GM12878 (cell line): ENCODE results near the gene DHRS1. TPM values are rescaled to one million over a fixed set of nuclear protein-coding genes. Genes with fewer than 3 reads are reported as not detected.

ENCODE experiments used
- ATAC-seq: fragments of 200-7000 bp; cut with Tn5 transposase; 3 replicates; pipeline ENCODE4 v1.9.1; 2020; ENCODE audit warnings: mild to moderate bottlenecking, moderate library complexity
- BruUV-seq: library from RNA; stranded (reverse); fragments of 400-500 nt; replicated peaks from 2 replicates; lab custom pipeline; 2021; lab: Mats Ljungman, UMichigan
- CTCF ChIA-PET: fragments of 300-600 bp; sonication (Branson Sonifier 250); formaldehyde crosslinking; extraction: SDS; loops from one replicate; lab custom pipeline; 2021; ENCODE audit warnings: inconsistent platforms; lab: Yijun Ruan, JAX
- POLR2A ChIA-PET: fragments of 350-600 bp; formaldehyde crosslinking; extraction: SDS; loops from one replicate; lab custom pipeline; 2021; ENCODE audit warnings: inconsistent platforms; lab: Charles Lee
- RAD21 ChIA-PET: fragments of 300-600 bp; sonication (Branson Sonifier 250); formaldehyde crosslinking; loops from one replicate; lab custom pipeline; 2023; ENCODE audit warnings: antibody characterized with exemption; ENCODE audit not compliant: unreplicated experiment; lab: Charles Lee
- SMC1A ChIA-PET: fragments of 300-600 bp; sonication (Branson Sonifier 250); formaldehyde crosslinking; loops from one replicate; lab custom pipeline; 2023; ENCODE audit not compliant: unreplicated experiment, uncharacterized antibody; lab: Charles Lee
- DNase-seq: peaks from one replicate; pipeline ENCODE4 v3.0.0-alpha.2; 2011; ENCODE audit warnings: low read depth, low spot score
- FAIRE-seq: peaks from 3 replicates; lab custom pipeline; 2011; peaks lifted over from hg19 to GRCh38; lab: Jason Lieb, UNC
- H2AFZ ChIP-seq: 2 replicates; pipeline ENCODE4 v1.6.0; 2011; ENCODE audit warnings: low read depth, low read length, control low read depth; ENCODE audit not compliant: control insufficient read depth
- H3K27ac ChIP-seq: 2 replicates; pipeline ENCODE4 v1.5.1; 2011; ENCODE audit warnings: control low read depth; ENCODE audit not compliant: control insufficient read depth, insufficient read depth
- H3K27me3 ChIP-seq, 2 experiments: replicated peaks in 1 of 2; 2 replicates each; pipeline versions ENCODE4 v1.6.0 to v1.6.1; 2011; ENCODE audit warnings: low read length in 1 of 2; ENCODE audit not compliant: control insufficient read depth in 2 of 2, insufficient read depth in 2 of 2
- H3K36me3 ChIP-seq, 2 experiments: 2 replicates each; pipeline ENCODE4 v1.5.1; 2011; ENCODE audit warnings: low read length in 1 of 2; ENCODE audit not compliant: control insufficient read depth in 2 of 2, insufficient read depth in 2 of 2
- H3K4me1 ChIP-seq: 2 replicates; pipeline ENCODE4 v1.6.1; 2011; ENCODE audit warnings: mild to moderate bottlenecking, low read length, moderate library complexity, mixed read lengths; ENCODE audit not compliant: control insufficient read depth, insufficient read depth
- H3K4me2 ChIP-seq: 2 replicates; pipeline ENCODE4 v1.6.0; 2011; ENCODE audit warnings: control low read depth; ENCODE audit not compliant: control insufficient read depth, insufficient read depth
- H3K4me3 ChIP-seq: fragments of 200-600 bp; sonication (generic); 2 replicates; pipeline ENCODE4 v1.5.1; 2016
- H3K79me2 ChIP-seq: 2 replicates; pipeline ENCODE4 v1.6.0; 2011; ENCODE audit warnings: low read length; ENCODE audit not compliant: control insufficient read depth, insufficient read depth
- H3K9ac ChIP-seq: 2 replicates; pipeline ENCODE4 v1.8.0; 2011; ENCODE audit warnings: low read length, control low read depth, mixed read lengths; ENCODE audit not compliant: control insufficient read depth, insufficient read depth
- H3K9me3 ChIP-seq: replicated peaks from 3 replicates; pipeline ENCODE4 v1.5.1; 2011; ENCODE audit warnings: mild to moderate bottlenecking, low read length; ENCODE audit not compliant: control insufficient read depth, insufficient read depth
- H4K20me1 ChIP-seq: 2 replicates; pipeline ENCODE4 v1.6.0; 2011; ENCODE audit not compliant: control insufficient read depth, insufficient read depth
- JUND ChIP-seq: IDR thresholded peaks from 2 replicates; pipeline ENCODE4 v1.6.1; 2012; ENCODE audit warnings: low read depth, mild to moderate bottlenecking, low read length, improper control_type of control experiment, moderate library complexity
- MEF2B ChIP-seq: fragments of 450-650 bp; IDR thresholded peaks from 2 replicates; pipeline ENCODE4 v1.6.1; 2018; ENCODE audit warnings: mild to moderate bottlenecking, moderate library complexity; ENCODE audit not compliant: partially characterized antibody, poor library complexity, severe bottlenecking
- POLR2A ChIP-seq: IDR thresholded peaks from 2 replicates; pipeline ENCODE4 v1.6.1; 2011; ENCODE audit warnings: low read depth, mild to moderate bottlenecking, low read length
- WGBS: methylation state at CpG from one replicate; pipeline ENCODE4 v1.1.6; 2016; ENCODE audit warnings: low lambda C conversion rate; ENCODE audit not compliant: insufficient replicate concordance, insufficient coverage; ENCODE audit errors: missing lambda C conversion rate; 5-methylcytosine and 5-hydroxymethylcytosine counted together
- in situ Hi-C: fragments of 300-500 bp; cut with MboI; formaldehyde crosslinking; loops from 9 replicates; pipeline ENCODE4 v1.14.3; 2018; ENCODE audit warnings: mixed read lengths
- intact Hi-C: fragments of 100-400 bp; cut with micrococcal nuclease; formaldehyde crosslinking; loops from one replicate; pipeline ENCODE4 v1.14.2; 2022; ENCODE audit not compliant: unreplicated experiment
- polyA plus RNA-seq, 11 experiments: library from polyadenylated mRNA; depleted of rRNA in 4 of 11; unstranded in 6 of 11; stranded (reverse) in 5 of 11; fragments of >200 nt; fragmentation: Nextera tagmentation in 4 of 11; fragmentation: Illumina TruSeq in 1 of 11; extraction: Ambion mirVana in 4 of 11; extraction: Trizol in 1 of 11; gene quantifications; 1 replicate in 1 of 11; 2 replicates in 10 of 11; pipeline versions ENCODE4 v1.2.1 to v1.2.3, GENCODE V29; 2011 to 2016; ENCODE audit warnings: inconsistent platforms in 2 of 11, missing spikeins in 2 of 11, low read depth in 1 of 11
- total RNA-seq, 4 experiments: library from RNA; depleted of rRNA in 3 of 4; stranded (reverse); fragments of >200 nt in 3 of 4; fragmentation: Illumina TruSeq in 1 of 4; extraction: Trizol in 1 of 4; gene quantifications; 2 replicates each; pipeline versions ENCODE4 v1.2.1 to v1.2.3, GENCODE V29; 2013 to 2021
- TF ChIP-seq, protein P1 (sequence below): fragments of 450-650 bp; IDR thresholded peaks from 2 replicates; pipeline ENCODE4 v1.6.1; 2018; ENCODE audit warnings: mild to moderate bottlenecking, low read depth, moderate library complexity; ENCODE audit not compliant: partially characterized antibody

Gene DHRS1
- total and polyA plus RNA-seq, 10 of the 15 experiments (the other 5 are each of a cell fraction or from before 2014, with no cell fraction given) = 12.1 to 45.0 (median 25.7) TPM

DNA sequence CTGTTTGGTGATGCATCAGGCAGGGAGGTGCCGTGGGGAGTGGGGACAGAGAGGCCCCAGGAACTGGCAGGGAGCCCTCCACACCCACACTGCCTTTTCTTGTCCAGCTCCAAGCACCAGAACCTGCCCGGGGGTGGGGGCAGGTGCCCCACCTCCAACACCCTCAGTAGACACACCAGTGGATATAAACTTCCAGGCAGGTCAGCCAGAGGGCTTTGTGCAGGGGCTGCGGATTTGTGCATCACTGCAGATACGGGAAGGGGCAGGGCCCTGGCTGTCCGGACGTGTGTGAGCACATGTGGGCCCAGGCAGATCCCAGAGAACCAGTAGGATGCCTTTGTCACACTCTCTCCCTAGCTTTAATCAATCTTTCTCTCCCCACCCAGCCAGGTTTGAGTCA, 35.3 kb downstream of the DHRS1 start:
- no peak for ATAC-seq
- Histone ChIP-seq H3K4me3 (no peak overlapping the region), H3K4me2 (no peak overlapping the region), H2AFZ (no peak overlapping the region), H3K27me3 (no peaks in the 10 kb centered on the region), H3K79me2 (no peaks in the 10 kb centered on the region), H3K9me3 (no peaks in the 10 kb centered on the region), H4K20me1 (no peaks in the 10 kb centered on the region), H3K27ac (no peak overlapping the region), H3K36me3 (peaks cover 3 to 11% of the 10 kb centered on the region in 2 experiments; a peak in 3 of 4 replicates), H3K9ac (no peak overlapping the region)
- WGBS = 78% methylated on average over 6 of the region's 6 CpGs
- POLR2A ChIA-PET = no interaction called here
- in situ Hi-C loops = no loop called here
- SMC1A ChIA-PET = interaction anchor here (2.8 kb wide), 1 partner anchor 18 kb away, joined by 14 read pairs; no protein-coding TSS in a partner anchor
- FAIRE-seq = no peak
- CTCF ChIA-PET = interaction anchor here (0.9 to 1.4 kb wide), 2 partner anchors 16 to 44 kb away, joined by 3 read pairs; partner anchors contain the start of gene CIDEB
- DNase-seq = no peak
- RAD21 ChIA-PET = no interaction called here
- TF ChIP-seq, protein P1, sequence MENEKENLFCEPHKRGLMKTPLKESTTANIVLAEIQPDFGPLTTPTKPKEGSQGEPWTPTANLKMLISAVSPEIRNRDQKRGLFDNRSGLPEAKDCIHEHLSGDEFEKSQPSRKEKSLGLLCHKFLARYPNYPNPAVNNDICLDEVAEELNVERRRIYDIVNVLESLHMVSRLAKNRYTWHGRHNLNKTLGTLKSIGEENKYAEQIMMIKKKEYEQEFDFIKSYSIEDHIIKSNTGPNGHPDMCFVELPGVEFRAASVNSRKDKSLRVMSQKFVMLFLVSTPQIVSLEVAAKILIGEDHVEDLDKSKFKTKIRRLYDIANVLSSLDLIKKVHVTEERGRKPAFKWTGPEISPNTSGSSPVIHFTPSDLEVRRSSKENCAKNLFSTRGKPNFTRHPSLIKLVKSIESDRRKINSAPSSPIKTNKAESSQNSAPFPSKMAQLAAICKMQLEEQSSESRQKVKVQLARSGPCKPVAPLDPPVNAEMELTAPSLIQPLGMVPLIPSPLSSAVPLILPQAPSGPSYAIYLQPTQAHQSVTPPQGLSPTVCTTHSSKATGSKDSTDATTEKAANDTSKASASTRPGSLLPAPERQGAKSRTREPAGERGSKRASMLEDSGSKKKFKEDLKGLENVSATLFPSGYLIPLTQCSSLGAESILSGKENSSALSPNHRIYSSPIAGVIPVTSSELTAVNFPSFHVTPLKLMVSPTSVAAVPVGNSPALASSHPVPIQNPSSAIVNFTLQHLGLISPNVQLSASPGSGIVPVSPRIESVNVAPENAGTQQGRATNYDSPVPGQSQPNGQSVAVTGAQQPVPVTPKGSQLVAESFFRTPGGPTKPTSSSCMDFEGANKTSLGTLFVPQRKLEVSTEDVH = no peak
- TF ChIP-seq POLR2A = 0 out of 2 replicates have a peak, but pooled peaks have one; percentile 15
- TF ChIP-seq, all 136 proteins: peak for 1
- H3K4me1 ChIP-seq = no peaks in the 10 kb centered on the region
- intact Hi-C loops = no loop called here
- BruUV-seq = no TSS peak

GRCh38 chr14:24263848-24264247, 35.7 kb downstream of the DHRS1 start:
- no peak overlapping the region for H3K9ac ChIP-seq
- H3K79me2 ChIP-seq = no peaks in the 10 kb centered on the region
- no peak overlapping the region for H2AFZ ChIP-seq
- in situ Hi-C loops = no loop called here
- intact Hi-C loops = no loop called here
- H3K4me3 ChIP-seq = no peak overlapping the region
- ChIA-PET CTCF (interaction anchor here (1.4 to 2.1 kb wide), 2 partner anchors 17 to 44 kb away, joined by 3 to 10 read pairs; partner anchors contain the start of gene CIDEB), SMC1A (interaction anchor here (2.8 kb wide), 1 partner anchor 17 kb away, joined by 14 read pairs; no protein-coding TSS in a partner anchor), RAD21 (no interaction called here), POLR2A (interaction anchor here (0.9 kb wide), 1 partner anchor 22 kb away, joined by 3 read pairs; the partner anchor contains the start of gene TINF2)
- no peaks in the 10 kb centered on the region for H3K9me3 ChIP-seq
- no peak overlapping the region for H3K4me2 ChIP-seq
- TF ChIP-seq POLR2A (0 out of 2 replicates have a peak, but pooled peaks have one; percentile 1), JUND (no peak), MEF2B (no peak)
- no peaks in the 10 kb centered on the region for H4K20me1 ChIP-seq
- no peaks in the 10 kb centered on the region for H3K4me1 ChIP-seq
- no peak overlapping the region for H3K27ac ChIP-seq
- FAIRE-seq (no peak), ATAC-seq (no peak), DNase-seq (no peak)
- BruUV-seq = no TSS peak
- no peaks in the 10 kb centered on the region for H3K27me3 ChIP-seq
- peaks cover 3 to 11% of the 10 kb centered on the region in 2 experiments; a peak in 3 of 4 replicates for H3K36me3 ChIP-seq
- 67% methylated on average over 6 of the region's 6 CpGs for WGBS
